Spleen (tissue), 11 donors: ENCODE results near the gene SEC14L3. TPM values are rescaled to one million over a fixed set of nuclear protein-coding genes. Genes with fewer than 3 reads are reported as not detected.

Experiments
- DNase-seq: peaks from one replicate; pipeline ENCODE4 v3.0.0-alpha.2; 2020
- H3K27ac ChIP-seq, 8 donors: fragments of 200-600 bp; sonication (generic) in 7 of 8; 1 replicate in 4 of 8; 2 replicates in 4 of 8; pipeline versions ENCODE4 v1.5.0 to v1.8.0; 2016 to 2021; ENCODE audit warnings: inconsistent platforms in 4 of 8, mild to moderate bottlenecking in 4 of 8, moderate library complexity in 1 of 8
- H3K27me3 ChIP-seq, 7 donors: fragments of 200-600 bp; sonication (generic) in 6 of 7; replicated peaks in 1 of 7; 1 replicate in 4 of 7; 2 replicates in 3 of 7; pipeline versions ENCODE4 v1.5.0 to v1.8.0; 2016 to 2021; ENCODE audit warnings: inconsistent platforms in 3 of 7, mild to moderate bottlenecking in 1 of 7
- H3K36me3 ChIP-seq, 6 donors: fragments of 200-600 bp; sonication (generic) in 5 of 6; 1 replicate in 4 of 6; 2 replicates in 2 of 6; pipeline versions ENCODE4 v1.5.0 to v1.8.0; 2016 to 2021; ENCODE audit warnings: inconsistent platforms in 2 of 6
- H3K4me1 ChIP-seq, 6 donors: fragments of 200-600 bp; sonication (generic) in 5 of 6; 1 replicate in 3 of 6; 2 replicates in 3 of 6; pipeline versions ENCODE4 v1.5.0 to v1.8.0; 2016 to 2021; ENCODE audit warnings: inconsistent platforms in 3 of 6
- H3K4me3 ChIP-seq, 8 donors: fragments of 200-600 bp; sonication (generic) in 7 of 8; 1 replicate in 4 of 8; 2 replicates in 4 of 8; pipeline versions ENCODE4 v1.5.0 to v1.8.0; 2016 to 2021; ENCODE audit warnings: inconsistent platforms in 4 of 8, mild to moderate bottlenecking in 4 of 8, moderate library complexity in 2 of 8
- H3K9me3 ChIP-seq, 8 donors: fragments of 200-600 bp; sonication (generic) in 7 of 8; 1 replicate in 4 of 8; 2 replicates in 4 of 8; pipeline versions ENCODE4 v1.5.0 to v1.8.0; 2016 to 2021; ENCODE audit warnings: inconsistent platforms in 4 of 8
- POLR2A ChIP-seq, 3 donors: fragments of 450-650 bp; IDR thresholded peaks; one replicate each; pipeline ENCODE4 v1.5.1; 2017; ENCODE audit warnings: antibody characterized with exemption in 3 of 3, mild to moderate bottlenecking in 1 of 3
- POLR2AphosphoS5 ChIP-seq, 3 donors: sonication (generic); formaldehyde crosslinking; IDR thresholded peaks; one replicate each; pipeline ENCODE4 v1.5.1; 2017; ENCODE audit warnings: antibody characterized with exemption in 3 of 3
- WGBS, 5 donors: extraction: QIAGEN DNeasy Blood & Tissue Kit in 3 of 5; methylation state at CpG; one replicate each; pipeline versions ENCODE4 v1.1.5 to v1.1.7; 2013 to 2018; 5-methylcytosine and 5-hydroxymethylcytosine counted together
- intact Hi-C: fragments of 100-400 bp; cut with DNase I; formaldehyde crosslinking; loops from one replicate; pipeline ENCODE4 v1.15.0; 2023; ENCODE audit warnings: low total_unique reads
- polyA plus RNA-seq, 3 donors: library from polyadenylated mRNA; stranded (reverse); fragments of 200-250 nt; gene quantifications; one replicate each; pipeline ENCODE4 v1.2.1, GENCODE V29; 2013
- total RNA-seq, 7 donors: library from RNA; depleted of rRNA in 3 of 7; stranded (reverse); fragments of >200 nt in 3 of 7; fragmentation: NEBNext Ultra II Directional in 4 of 7; extraction: Animal tissue kit (Norgen Biotek cat#: 25700) in 4 of 7; gene quantifications; one replicate each; pipeline versions ENCODE4 v1.1.0 to v1.2.1, GENCODE V29; 2016 to 2021
- TF ChIP-seq, protein P1 (sequence below), 11 experiments: fragments of 200-600 bp in 7 of 11; fragments of 450-650 bp in 4 of 11; sonication (generic) in 4 of 11; IDR thresholded peaks in 8 of 11; conservative IDR thresholded peaks in 3 of 11; 1 replicate in 7 of 11; 2 replicates in 4 of 11; pipeline versions ENCODE4 v1.4.0 to v1.8.0; 2016 to 2021; ENCODE audit warnings: antibody characterized with exemption in 11 of 11, inconsistent platforms in 4 of 11, mild to moderate bottlenecking in 1 of 11
- donor health status: healthy with polysubstance abuse.
- donor health status: DM: no; HTN: no; CAD: no; lungs with moderate emphysema.
- donor health status: DM: no; HTN: no; CAD: no.
- donor health status: Bipolar disorder and iron deficiency.
- donor health status: healthy.
- donor health status: DM: no; HTN: no; CAD: no.
- donor health status: DM: yes; HTN: yes; CAD: no.

SEC14L3 gene
- total and polyA plus RNA-seq, 10 donors = not detected

DNA sequence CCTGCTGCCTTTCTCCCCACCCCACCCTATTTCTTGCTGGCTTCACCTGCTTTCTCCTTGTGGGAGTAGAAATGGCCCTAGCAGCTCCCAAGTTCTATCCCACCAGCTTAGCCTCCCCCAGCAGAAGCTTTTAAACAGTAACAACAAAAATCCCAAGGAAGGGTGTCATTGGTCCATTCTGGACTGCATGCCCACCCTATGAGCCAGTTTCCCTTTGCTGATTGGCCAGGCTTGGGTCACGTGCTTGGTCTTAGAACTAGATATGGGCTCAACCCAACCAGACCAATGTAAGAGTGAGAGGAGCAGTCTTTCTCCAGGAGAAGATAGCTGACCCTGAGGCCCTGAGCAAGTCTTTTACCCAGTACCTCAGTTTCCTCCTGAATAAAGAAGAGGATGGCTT, 43.9 kb downstream of the SEC14L3 start:
- intact Hi-C loops = no loop called here

DNA sequence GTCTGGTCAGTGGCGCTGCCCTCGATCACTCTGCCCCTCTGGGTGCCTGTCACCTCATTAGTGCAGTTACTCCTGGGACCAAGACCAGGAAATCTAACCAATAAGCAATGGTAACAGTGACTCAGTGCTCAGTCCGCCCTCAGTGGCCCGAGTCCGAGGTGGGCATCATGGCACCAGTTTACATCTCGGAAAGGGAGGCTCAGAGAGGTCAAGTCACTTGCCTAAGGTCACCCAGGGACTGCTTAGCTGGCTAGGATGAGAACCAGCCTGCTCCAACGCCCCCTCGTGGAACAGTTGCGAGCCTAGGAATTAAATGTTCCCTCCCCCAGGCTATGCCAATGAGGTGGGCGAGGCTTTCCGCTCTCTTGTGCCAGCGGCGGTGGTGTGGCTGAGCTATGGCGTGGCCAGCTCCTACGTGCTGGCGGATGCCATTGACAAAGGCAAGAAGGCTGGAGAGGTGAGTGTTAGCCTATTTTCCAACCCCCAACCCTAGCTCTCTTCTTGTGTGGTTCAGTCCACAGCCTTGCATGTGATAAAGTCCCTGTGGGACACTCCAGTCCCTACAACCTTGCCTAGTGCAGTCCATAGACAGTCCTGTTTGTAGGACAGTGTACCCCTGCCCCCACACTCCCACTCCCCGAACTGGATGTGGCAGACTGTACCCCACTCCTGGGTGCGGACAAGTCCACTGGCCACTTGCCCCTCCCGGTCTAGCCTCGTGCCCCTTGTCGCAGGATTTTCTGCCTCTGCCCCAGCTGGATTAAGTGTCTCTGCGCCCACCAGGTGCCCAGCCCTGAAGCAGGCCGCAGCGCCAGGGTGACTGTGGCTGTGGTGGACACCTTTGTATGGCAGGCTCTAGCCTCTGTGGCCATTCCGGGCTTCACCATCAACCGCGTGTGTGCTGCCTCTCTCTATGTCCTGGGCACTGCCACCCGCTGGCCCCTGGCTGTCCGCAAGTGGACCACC, 45.1 kb downstream of the SEC14L3 start:
- DNase-seq = peak; percentile 93
- H3K27ac ChIP-seq = peak overlapping the region; percentile 49 to 93 (median 89)
- intact Hi-C loops = no loop called here
- no peaks in the 10 kb centered on the region for H3K27me3 ChIP-seq
- peaks cover 29 to 56% (median 45%) of the 10 kb centered on the region in 6 donors for H3K4me1 ChIP-seq
- 51 to 63% (median 55%) methylated on average over 20 to 29 of the region's 29 CpGs for WGBS, 5 donors
- H3K9me3 ChIP-seq = no peaks in the 10 kb centered on the region
- peaks cover 0 to 31% (median 11%) of the 10 kb centered on the region in 6 donors for H3K36me3 ChIP-seq
- TF ChIP-seq POLR2AphosphoS5 (IDR thresholded peaks at IDR 0.05) = peak; percentile 59 to 71 (median 67)
- TF ChIP-seq POLR2A (IDR thresholded peaks at IDR 0.05) = no peak
- TF ChIP-seq, protein P1, sequence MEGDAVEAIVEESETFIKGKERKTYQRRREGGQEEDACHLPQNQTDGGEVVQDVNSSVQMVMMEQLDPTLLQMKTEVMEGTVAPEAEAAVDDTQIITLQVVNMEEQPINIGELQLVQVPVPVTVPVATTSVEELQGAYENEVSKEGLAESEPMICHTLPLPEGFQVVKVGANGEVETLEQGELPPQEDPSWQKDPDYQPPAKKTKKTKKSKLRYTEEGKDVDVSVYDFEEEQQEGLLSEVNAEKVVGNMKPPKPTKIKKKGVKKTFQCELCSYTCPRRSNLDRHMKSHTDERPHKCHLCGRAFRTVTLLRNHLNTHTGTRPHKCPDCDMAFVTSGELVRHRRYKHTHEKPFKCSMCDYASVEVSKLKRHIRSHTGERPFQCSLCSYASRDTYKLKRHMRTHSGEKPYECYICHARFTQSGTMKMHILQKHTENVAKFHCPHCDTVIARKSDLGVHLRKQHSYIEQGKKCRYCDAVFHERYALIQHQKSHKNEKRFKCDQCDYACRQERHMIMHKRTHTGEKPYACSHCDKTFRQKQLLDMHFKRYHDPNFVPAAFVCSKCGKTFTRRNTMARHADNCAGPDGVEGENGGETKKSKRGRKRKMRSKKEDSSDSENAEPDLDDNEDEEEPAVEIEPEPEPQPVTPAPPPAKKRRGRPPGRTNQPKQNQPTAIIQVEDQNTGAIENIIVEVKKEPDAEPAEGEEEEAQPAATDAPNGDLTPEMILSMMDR (IDR thresholded peaks at IDR 0.05 in 8 of 11, conservative IDR thresholded peaks at IDR 0.05 in 3 of 11) = peak; percentile 39 to 83 (median 76)
- H3K4me3 ChIP-seq = peak overlapping the region; percentile 57 to 96 (median 73)

More for the DNA sequence above, 43.9 kb downstream of the SEC14L3 start:
- Histone ChIP-seq H3K4me3 (no peak overlapping the region), H3K4me1 (peaks cover 26 to 44% (median 37%) of the 10 kb centered on the region in 6 donors), H3K27me3 (no peaks in the 10 kb centered on the region), H3K36me3 (peaks cover 0 to 31% (median 11%) of the 10 kb centered on the region in 6 donors), H3K9me3 (no peaks in the 10 kb centered on the region), H3K27ac (no peak overlapping the region)
- TF ChIP-seq POLR2A (IDR thresholded peaks at IDR 0.05) (no peak), POLR2AphosphoS5 (IDR thresholded peaks at IDR 0.05) (no peak)
- TF ChIP-seq, protein P1 (IDR thresholded peaks at IDR 0.05 in 8 of 11, conservative IDR thresholded peaks at IDR 0.05 in 3 of 11) = no peak
- 89 to 100% (median 95%) methylated on average over 1 of the region's 1 CpG for WGBS, 5 donors
- no peak for DNase-seq

DNA sequence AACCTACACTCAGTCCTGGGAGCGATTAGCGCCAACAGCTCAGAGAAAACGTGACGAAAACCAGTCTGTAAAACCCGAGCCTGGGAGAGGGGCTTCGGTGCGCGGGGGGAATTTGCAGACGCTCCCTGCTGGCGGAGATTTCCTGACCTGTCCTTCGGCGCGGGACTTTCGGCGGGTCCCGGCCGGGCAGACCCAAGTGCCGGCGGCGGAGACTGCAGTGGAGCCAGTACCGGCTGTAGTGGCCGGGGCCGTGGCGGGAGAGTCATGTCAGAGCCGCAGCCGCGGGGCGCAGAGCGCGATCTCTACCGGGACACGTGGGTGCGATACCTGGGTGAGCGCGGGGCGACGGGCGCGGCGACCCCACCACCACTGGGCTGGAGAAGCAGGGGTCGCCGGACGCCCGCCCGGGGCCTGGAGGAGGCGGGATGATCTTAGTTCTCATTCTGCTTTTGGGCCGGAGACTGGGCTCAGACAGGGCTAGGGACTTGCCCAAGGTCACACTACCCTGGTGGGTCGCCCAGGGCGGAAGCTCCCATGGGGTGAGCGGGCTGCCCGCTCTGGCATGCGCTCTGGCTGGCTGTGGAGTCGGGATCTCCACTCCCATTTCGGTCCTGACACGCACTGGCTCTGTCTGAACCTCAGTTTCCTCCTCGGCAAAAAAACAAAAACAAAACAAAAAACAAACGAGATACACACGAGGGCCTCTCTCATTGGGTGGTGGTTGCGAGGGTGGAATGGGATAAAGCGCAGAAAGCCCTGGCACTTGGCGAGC, 46.0 kb downstream of the SEC14L3 start, which contains the start of gene MTFP1:
Gene MTFP1, plus strand, starts transcription at position 153 of the 772 bp plus-strand sequence. Its CDS starts 112 bp downstream, at position 265.
- no peaks in the 10 kb centered on the region for H3K9me3 ChIP-seq
- peaks cover 29 to 63% (median 45%) of the 10 kb centered on the region in 6 donors for H3K4me1 ChIP-seq
- H3K27me3 ChIP-seq = no peaks in the 10 kb centered on the region
- 3 to 21% (median 3%) methylated on average over 11 to 61 of the region's 61 CpGs for WGBS, 5 donors
- peak within 1 kb of the TSS; percentile 58 to 96 (median 74) for H3K4me3 ChIP-seq
- intact Hi-C loops = no loop called here
- peak within 1 kb of the TSS; percentile 88 to 95 (median 93) for H3K27ac ChIP-seq
- TF ChIP-seq POLR2A (IDR thresholded peaks at IDR 0.05) (no peak), POLR2AphosphoS5 (IDR thresholded peaks at IDR 0.05) (peak; percentile 61 to 77 (median 73))
- TF ChIP-seq, protein P1 (IDR thresholded peaks at IDR 0.05 in 8 of 11, conservative IDR thresholded peaks at IDR 0.05 in 3 of 11) = peak in 2 of 11 experiments; percentile 13 to 20
- H3K36me3 ChIP-seq = peaks cover 0 to 31% (median 11%) of the 10 kb centered on the region in 6 donors
- DNase-seq = peak; percentile 89
